HG02763 (cell line): ENCODE data around the gene HTR3C.

ENCODE experiments used
- ATAC-seq: cut with Tn5 transposase; IDR thresholded peaks from one replicate; pipeline ENCODE4 v1.9.1; 2021; ENCODE audit warnings: mild to moderate bottlenecking, moderate library complexity; ENCODE audit not compliant: unreplicated experiment

The HTR3C gene

GRCh38 chr3:184082465-184082864 is 29.6 kb downstream of the HTR3C start:
- ATAC-seq, result no peak

DNA sequence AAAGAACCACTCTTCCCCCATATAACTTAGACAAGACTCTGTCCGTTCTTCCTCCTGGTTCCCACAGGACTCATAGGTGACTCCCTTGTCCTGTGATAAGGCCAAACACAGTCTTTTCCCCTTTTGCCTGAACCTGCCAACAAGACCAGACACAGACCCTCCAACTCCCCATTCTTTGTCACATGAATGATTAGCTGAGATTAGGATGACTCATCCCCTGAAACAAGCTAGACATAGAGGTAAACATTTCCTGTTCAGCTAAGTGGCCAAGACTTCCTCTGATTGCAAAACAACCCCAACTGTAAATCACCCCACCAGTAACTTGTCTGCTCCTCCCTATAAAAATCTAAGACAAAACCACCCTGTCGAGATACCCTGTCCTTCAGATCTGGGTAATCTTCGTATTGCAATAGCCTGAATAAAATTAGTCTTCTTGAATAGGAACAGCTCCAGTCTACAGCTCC is 32.6 kb downstream of the HTR3C start:
- no peak for ATAC-seq

DNA sequence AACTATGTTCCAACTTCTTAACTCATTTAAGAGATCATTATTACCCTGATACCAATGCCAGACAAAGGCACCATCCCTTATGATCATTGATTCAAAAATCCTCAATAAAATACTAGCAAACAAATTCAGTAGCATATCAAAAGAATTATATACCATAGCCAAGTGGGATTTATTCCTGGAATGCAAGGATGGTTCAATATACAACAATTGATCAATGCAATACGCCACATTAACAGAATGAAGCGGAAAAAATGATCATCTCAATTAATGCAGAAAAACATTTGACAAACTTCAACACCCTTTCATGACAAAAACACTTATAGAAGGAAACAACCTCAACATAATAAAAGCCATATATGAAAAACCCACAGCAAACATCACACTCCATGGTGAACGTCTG is 39.4 kb downstream of the HTR3C start:
- ATAC-seq, result no peak

- no peak for ATAC-seq
Measured at GRCh38 chr3:184096811-184097383, 44.0 kb downstream of the HTR3C start, which contains the start of gene HTR3E. Gene HTR3E, plus strand, starts transcription at chr3:184097064. Its CDS starts 466 bp downstream, at chr3:184097530.

DNA sequence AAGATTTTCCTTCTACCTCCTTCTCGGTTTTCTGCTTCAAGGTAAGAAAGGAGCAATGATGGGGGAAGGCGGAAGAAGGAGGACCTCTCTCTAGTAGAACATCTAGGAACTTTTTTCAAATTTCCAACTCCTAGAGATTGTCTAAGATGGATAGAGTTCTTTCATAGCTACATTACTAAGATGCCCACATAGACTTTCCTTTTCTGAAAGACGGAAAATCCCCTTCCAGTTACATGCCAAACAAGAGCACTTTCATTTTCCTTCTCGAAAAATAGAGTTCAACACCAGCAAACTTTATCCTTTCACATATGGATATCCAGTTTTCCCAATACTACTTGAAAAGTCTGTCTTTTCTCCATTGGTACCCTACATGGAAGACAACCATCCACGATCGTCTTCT is 44.7 kb downstream of the HTR3C start:
- no peak for ATAC-seq

GRCh38 chr3:184099806-184100686 is 47.2 kb downstream of the HTR3C start:
- no peak for ATAC-seq
